CD4-positive, alpha-beta T cell treated with Interferon gamma for 1 hour (primary cell): ENCODE results near the gene C4orf36.

ENCODE experiments used
- DNase-seq: peaks from one replicate; pipeline ENCODE4 v3.0.0-alpha.2; 2020

Gene C4orf36

DNA sequence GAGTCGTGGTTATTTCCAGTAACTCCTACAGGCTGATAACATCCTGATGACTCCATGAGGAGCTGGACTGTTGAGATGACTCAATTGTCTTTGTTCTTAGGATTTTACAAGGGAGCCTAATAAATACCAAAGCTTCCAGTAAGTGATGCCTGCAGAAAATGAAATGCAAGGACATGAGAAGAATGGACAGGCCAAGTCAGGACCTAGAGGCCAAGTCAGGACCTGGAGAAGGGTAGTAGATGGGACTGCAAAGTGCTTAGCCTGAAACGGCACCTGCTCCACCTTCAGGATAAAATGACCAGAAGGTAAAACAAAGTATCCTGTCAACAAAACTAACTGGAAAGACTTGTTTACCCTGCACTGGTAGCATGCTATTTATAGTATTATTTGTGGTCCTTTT, 36.6 kb downstream of the C4orf36 start:
- DNase-seq = no peak

DNA sequence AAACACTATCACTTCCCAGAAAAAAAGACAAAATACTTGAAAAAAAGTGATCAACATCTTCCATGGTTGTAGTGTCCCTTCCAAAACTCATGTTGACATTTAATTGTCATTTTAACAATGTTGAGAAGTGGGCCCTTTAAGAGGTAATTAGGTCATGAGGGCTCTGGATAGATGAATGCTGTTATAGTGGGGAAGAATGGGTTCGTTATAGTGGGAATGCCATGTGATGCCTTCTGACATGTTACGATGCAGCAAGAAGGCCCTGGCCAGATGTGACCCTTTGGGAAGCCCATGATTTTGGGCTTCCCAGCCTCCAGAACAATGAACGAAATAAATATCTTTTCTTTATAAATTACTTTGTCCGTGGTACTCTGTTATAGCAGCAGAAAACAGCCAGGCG, 39.0 kb downstream of the C4orf36 start:
- no peak for DNase-seq

DNA sequence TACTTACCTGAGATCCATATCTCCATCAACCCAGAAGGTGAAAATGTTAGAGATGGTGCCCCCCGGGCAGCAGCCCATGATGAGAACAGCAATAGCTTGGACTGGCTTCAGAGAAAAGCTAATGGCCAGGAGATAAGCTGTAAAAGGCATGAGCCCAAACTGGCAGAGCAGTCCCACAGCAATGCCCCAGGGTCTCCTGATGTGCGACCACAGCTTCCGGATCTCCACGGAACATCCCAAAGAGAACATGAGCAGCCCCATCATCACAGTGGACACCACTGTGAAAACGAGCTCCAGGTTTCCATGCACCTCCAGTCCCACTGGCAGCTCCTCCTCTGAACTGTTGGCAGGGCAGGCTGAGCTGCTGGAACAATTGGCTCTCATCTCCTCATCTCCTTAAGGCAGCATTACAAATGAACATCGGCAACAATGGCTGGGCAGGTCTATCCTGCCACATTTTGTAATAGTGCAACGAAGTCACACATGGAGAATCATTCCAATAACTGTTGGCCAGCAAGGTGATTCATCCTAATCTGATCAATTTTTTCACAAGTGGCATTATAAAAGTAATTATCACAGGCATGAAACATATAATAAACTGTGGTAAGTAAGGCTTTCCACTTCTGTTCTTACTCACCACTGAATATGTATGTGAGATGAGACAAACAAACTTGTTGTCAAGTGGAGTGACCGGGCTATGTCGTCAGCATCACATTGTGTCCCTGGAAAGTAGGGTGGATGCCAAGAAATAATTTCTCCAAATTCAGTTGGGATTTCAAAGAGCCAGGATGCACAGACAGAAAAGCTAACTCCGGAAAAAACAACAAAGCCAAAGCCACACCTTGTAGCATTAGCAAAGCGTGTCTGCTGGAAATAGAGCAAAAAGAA, 43.2 kb downstream of the C4orf36 start, which contains the start of gene SLC10A6:
TSS of gene SLC10A6 (minus strand) at position 653 of the 888 bp plus-strand sequence. CDS start at position 384, 269 bp downstream.
- no peak for DNase-seq

DNA sequence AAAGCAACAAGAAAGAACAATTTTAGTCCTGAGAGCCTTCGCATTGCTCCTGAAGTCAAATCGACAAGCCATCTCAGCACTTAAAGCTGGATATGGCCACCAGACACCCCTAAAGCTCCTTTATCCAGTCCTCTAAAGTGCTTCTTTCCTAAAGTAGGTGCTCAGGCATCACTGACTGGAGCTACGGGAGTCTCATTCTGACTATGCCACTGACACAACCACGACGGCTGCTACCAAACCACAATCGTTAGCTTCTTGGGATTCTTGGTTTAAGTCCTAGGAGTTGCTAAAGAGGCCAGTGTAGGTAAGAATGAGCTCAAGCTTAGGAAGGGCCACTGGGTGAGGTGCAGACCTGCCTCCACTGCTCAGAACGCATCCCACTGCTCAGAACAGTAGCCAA, 44.1 kb downstream of the C4orf36 start:
- DNase-seq = no peak

DNA sequence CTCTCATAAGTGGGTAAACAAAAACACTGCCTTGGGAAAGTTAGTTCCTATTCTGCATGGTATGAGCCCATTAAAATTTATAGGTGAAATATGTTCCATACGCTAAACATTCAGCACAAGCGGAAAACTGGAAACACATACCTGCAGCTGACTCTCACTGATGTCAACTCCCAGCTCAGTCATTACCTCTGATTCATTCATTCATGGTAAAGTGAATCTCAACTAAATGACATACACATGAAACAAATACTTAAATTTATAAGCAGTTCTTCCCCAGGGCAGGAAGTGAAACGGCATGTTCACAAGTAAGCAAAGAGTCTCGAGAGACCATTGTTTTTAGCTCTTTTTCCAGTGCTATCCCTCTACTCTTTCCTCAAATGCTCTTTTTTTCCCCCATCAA, 44.7 kb downstream of the C4orf36 start:
- no peak for DNase-seq

DNA sequence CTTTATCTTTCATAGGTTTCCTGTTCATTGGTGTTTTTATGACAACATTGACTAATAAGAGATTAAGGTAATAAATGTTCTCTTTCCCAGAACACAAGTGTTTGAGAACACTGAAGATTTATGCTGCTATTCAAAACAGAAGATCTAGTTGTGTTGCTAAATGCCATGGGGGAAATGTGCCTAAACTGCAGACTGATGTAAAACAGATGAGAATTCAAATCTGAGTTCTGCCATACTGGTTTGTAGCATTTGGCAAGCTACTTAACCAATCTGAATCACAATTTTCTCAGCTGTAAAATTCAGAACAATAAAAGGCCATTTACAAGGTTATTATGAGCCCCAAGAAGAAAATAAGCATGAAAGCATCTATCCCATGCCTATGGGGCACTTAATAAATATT, 45.3 kb downstream of the C4orf36 start:
- no peak for DNase-seq

DNA sequence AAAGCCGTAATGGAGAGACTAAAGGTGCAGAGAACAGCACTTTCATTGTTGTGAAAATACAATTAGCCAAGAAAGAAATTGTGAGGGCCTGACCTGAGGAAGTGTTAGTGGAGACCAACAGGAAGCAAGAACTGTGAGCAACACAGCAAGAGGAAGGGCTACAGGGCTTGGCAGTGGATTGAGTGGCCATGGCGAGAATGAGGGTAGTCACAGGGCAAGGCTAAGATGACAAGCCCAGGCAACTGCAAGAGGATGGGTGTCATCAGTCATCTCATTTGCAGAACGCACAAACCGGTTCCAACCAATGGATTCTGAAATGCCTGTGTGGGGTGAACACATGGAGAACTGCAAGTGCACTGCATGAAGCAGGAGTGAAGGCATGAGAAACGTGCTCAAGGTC, 46.6 kb downstream of the C4orf36 start:
- DNase-seq = no peak

DNA sequence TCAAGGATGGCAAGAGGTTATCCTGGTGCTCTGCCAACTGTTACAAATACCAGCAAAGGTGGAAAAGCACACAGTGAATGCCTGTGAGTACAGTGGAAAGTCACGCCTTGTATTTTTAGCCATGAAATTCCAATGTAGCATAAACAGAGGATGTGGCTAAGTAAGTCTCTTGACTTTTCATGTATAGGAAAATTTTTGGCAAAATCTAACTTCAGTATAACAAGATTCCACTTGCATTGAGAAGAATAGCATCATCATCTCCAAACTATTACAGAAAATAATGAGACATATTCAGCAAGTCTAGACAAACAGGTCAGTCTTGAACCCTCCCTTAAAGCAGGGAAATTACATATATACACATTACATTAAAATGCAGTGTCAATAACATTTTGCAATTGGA, 50.9 kb downstream of the C4orf36 start:
- DNase-seq = no peak

DNA sequence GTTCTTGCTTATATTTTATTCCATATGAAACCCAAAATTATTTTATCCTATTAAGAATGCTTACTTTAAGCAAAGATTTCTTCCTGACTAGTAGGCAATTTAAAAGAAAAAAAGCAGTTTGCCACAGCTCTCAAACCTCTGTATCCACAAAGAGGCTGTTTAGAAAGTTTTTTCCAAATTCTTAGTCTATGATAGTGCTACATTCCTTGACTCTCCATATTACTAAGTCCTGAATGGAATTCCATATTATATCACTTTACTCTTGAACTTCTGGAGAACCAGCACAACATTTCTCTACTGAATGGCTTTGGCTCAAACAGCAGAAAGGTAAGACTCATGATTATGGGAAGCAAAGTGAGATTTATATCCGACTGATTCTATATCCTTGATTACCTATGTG, 51.4 kb downstream of the C4orf36 start:
- DNase-seq = no peak

DNA sequence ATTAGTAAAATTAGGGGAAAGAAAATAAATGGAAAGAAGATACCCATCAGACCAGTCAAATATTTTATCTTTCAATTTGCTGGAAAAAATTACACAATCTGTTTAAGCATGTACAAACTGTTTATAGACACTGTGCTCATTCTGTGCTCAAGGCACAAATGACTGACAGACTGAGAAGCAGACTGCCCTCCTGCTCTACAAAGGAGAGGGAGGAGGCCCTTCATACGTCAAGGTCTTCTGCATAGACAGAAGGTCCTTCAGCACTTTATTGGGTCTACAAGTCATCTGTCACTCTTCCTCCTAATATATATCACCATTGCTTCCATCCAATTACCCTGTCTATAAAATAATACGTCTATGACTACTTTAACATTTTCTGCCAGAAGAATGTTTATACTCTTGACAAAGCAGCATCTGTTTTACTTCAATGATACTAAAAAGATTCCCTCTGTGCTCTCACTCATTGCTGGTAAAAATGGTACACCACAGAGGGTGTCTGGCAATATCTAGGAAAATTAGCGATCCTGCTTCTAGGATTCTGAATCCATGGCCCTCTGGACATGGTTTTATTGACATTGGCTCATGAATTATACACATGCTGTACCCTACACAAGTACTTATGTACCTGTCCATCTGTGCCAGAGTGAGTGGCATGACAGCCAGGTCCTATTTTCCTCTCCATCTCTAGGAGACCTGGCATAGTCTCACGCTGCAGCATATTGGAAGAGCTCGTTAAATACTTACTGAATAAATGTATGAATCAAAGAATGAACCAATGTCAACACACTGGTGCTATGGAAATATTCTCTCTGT, 54.3 kb downstream of the C4orf36 start:
- no peak for DNase-seq

DNA sequence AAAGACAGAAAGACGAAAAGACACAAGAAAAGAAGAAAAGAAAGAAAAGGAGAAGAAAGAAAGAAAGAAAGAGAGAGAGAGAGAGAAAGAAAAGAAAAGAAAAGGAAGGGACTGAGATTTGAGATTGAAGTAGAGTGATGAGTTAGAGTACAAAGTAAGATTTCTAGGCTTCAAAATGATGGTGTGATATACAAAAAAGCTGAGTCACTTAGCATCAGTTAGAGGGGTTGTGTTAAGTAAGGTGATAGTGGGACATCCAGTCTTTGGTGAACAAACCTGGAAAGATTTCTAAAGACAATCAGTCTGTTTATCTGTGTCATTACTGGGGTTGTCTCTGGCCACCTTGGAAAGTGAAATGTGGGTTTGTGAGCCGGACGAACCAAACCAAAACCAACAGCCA, 56.5 kb downstream of the C4orf36 start:
- DNase-seq = no peak

DNA sequence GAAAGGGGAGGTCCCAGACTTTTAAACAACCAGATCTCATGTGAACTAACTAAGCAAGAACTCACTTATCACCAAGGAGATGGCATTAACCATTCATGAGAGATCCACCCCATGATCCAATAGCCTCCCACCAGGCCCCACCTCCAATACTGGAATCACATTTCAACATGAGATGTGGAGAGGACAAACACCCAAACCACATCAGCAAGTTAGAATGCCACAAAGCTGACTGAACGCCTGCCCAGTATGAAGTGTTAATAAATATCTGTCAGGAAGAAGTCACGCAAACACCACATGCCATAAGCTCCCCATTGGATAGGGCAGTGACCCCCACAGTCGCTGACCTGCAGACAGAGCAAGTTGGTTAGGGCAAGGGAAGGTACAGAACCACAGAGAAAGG, 57.3 kb downstream of the C4orf36 start:
- DNase-seq = no peak

DNA sequence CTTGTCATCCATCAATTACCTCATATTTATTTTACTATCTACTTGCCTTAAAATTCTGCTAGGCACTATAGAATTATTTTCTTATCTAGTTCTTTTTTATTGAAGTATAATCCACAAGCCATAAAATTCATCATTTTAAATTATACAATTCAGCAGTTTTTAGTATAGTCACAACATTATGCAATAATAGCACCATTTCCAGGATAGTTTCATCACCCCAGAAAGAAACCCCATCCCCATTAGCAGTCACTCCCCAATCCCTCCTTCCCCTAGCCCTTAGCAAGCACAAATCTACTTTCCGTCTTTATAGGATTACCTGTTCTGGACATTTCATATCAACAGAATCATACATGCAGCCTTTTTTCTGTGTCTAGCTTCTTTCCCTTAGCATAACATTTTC, 58.6 kb downstream of the C4orf36 start:
- no peak for DNase-seq

DNA sequence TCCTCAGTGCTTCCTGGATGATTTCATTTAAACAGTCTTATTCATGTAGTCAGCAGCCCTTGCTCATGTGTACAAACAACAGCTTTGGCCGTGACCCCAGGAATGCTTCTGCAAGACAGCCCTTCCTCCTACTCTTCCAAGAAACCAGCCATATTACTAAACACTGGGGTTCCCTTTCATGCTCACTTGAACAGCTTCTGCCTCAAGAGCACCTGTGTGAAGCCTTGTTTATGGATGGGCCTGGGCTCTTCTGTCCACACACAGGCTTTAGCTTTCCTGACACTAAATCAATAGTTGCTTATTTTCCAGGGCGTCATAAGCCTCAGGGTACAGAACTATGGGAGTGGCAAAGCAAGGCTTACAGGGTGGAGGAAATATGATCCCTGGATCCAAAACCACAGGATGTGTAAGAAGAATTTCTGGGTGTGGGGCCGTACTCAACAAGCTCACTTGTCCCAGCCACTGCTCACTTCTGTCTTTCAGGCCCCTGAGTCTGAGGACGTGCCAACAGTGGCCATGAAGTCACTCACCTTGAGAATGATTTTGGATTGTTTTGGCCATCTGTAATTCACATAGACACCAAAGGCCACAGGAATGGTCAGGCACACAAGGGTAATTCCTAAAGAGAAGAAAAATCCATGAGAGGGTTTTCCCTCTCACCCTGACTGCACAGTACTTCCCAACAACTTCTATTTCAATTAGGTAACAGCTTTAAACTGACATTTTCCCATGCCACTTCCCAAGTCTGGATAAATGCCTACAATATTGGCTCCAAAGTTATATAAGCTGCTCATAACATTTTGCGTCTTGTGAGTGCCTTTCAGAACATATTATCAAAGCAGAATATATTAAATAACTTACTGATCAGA, 60.7 kb downstream of the C4orf36 start:
- DNase-seq = no peak
